Stimulated activated CD4-positive, alpha-beta T cell treated with anti-CD3 and anti-CD28 coated beads, TNF-alpha, amount 100 ng/mL, for 1 hour (primary cell): ENCODE measurements around the gene LCLAT1.
"Not testable (repeated sequence)": the region's sequence is repeated elsewhere in the genome, so short reads cannot be mapped to it uniquely, and the experiment has no call there.

ENCODE experiments used
- DNase-seq, 3 donors: peaks; one replicate each; pipeline ENCODE4 v3.0.0-alpha.2; 2020; ENCODE audit warnings: low read depth in 3 of 3, low spot score in 1 of 3

The LCLAT1 gene

DNA sequence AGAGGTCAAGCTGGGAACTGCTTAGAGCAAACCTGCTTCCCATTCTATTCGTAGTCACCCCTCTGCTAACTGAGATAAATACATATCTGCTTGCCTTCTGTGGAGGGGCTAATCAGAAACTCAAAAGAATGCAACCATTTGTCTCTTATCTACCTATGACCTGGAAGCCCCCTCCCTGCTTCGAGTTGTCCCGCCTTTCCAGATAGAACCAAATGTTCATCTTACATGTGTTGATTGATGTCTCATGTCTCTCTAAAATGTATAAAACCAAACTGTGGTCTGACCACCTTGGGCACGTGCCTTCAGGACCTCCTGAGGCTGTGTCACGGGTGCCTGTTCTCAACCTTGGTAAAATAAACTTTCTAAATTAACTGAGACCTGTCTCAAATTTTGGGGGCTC is 66.6 kb downstream of the LCLAT1 start:
- not testable (repeated sequence) for DNase-seq

DNA sequence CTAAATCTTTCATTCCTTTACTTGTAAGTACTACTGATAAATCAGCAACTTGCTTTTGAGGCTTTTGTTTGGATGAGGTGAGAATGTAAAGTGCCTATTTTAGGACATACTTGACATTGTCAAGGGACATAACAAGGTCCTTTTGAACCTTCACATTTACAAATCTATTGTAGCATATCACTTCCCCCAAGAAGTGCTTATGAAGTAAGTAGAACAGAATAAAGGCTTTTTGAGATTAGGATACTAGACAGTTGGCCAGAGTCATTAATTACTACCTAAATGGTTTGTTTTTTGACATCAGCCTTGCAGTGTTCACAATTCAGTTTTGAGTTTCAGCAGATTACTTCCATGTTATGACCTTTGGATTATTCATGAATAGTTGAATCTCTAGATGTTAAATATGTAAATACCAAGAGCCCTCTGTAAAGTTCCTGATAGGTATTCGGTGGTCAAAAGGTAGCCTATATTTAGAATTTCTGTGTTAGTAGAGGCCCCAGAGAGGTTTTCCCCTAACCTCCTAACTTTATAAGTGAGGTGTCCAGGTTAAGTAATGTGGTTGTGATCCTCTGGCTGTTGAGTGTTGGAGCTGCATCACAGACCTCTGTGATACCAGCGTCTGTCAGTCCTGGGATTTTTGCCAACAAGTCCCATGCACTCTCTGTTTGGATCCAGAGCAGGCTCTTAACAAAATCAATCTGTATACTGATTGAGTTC is 67.2 kb downstream of the LCLAT1 start:
- DNase-seq = no peak

DNA sequence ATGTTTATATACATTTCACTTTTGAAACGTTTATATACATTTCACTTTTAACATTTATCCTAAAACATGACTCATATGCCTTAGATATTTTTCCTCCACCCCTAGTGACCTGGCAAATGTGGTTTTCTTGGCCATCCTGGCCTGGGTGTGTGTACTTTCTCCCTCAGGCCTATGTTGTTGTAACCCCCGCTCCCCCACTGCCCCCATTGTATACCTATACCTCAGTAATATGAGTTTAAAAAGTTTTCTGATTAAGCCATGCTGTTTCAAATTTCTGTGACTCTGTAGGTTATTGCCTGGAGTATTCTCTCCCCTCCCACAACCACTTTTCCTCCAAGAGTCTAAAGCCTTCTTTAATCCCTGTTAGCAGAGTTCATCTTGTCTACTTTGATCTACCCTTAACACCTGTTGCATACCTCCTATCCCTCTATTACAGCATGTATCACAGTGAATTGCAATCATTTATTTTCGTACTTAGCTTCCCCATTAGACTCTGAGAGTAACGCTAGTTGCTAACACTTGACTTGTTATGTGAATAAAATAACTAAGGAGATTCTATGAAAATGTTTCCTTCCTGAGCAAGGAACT is 67.9 kb downstream of the LCLAT1 start:
- DNase-seq = no peak

DNA sequence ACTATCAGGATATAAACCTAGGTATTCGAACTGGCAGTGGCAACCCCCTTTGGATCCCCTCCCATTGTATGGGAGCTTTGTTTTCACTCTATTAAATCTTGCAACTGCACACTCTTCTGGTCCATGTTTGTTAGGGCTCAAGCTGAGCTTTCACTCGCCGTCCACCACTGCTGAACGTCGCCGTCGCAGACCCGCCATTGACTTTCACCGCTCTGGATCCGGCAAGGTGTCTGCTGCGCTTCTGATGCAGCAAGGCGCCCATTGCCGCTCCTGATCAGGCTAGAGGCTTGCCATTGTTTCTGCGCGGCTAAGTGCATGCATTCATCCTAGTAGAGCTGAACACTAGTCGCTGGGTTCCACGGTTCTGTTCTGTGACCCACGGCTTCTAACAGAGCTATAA is 69.1 kb downstream of the LCLAT1 start:
- no peak for DNase-seq

DNA sequence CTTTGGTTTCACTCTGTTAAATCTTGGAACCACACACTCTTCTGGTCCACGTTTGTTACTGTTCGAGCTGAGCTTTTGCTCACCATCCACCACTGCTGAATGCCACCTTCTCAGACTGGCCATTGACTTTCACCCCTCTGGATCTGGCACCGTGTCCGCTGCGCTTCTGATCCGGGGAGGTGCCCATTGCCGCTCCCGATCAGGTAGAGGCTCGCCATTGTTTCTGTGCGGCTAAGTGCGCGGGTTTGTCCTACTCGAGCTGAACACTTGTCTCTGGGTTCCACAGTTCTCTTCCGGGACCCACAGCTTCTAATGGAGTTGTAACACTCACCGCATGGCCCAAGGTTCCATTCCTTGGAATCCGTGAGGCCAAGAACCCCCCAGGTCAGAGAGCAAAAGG is 72.8 kb downstream of the LCLAT1 start:
- DNase-seq = no peak

DNA sequence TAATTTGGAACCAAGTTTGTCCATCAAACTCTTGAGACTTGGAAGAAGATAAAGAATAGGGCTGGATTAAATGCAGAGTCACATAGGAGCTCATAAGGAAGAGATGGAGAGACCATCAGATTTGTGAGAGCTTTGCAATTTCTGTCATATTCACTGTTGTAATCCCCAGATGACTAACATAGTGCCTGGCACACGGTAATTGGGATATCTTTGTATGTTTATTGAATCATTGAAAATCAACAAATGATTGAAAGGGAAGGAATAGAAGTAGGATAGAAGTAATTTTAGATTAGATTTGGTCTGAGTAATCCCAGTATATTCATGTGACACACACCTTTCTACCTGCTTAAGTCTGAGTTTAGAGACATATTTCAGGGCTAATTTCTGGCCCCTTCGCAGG is 75.4 kb downstream of the LCLAT1 start:
- DNase-seq = no peak

DNA sequence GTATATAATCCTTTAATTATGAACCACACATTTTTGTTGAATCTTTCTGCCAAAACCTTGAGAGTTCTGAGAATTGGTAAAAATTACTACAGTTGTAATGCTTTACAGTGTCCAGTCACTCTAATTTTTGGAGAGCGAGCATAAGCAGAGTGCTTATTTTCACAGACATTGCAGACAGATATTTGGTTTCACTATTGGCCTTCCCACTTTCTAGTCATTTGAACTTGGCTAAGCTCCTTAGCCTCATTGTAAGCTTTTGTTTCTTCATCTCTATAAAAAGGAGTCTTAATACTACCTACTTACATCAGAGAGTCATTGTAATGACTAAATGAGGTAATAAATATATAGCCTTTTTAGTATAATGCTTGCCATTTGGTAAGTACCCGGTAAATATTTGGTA is 80.4 kb downstream of the LCLAT1 start:
- DNase-seq = no peak

DNA sequence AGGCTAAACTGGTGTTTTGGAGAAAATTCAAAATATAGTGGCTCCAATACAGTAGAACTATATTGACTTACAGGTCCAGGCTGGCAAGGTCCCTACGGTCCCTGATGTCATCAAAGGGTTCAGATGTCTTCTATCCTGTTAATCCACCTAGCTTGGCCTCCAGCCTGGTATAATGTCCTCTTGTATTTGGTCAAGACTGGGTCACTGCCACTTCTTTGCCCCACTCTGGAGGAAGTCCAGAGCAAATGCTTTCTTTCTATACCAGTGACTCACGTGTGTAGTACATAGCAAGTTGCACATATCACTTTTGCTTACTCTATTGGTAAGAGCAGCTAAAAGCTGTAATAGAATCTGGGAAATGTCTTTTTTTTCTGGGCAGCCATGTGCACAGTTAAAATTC is 80.8 kb downstream of the LCLAT1 start:
- DNase-seq = no peak

DNA sequence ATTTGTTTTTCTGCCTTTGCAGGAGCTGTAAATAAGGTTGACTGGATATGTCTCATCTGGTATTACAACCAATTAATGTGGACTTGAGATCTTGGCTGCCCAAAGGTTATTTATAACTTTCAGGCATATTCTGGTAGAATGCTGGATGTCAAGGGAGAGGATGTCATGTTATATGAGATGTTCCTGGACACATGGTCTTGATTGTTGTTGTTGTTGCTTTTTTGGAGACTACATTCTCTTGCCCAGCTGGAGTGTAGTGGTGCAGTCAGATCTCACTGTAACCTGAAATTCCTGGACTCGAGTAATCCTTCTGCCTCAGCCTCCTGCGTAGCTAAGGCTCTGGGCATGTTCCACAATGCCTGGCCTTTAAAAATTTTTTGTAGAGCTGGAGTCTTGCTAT is 83.3 kb downstream of the LCLAT1 start:
- no peak for DNase-seq

DNA sequence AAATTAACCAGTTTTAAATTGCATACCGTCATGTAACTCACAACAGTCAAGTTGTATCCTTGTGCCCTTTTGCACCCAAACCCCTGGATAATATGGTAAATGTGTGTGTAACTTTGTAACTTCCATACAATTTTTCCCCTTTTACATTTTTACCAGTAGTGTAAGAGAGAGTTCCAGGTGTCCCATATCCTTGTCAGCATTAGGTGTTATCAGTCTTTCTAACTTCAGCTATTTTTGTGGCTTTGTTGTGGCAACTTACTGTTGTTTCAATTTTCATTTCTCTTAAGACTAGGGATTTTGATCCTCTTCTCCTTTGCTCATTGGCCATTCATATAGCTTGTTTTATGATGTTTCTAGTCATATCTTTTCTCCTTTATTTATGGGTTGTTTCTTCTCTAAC is 94.6 kb downstream of the LCLAT1 start:
- no peak for DNase-seq

DNA sequence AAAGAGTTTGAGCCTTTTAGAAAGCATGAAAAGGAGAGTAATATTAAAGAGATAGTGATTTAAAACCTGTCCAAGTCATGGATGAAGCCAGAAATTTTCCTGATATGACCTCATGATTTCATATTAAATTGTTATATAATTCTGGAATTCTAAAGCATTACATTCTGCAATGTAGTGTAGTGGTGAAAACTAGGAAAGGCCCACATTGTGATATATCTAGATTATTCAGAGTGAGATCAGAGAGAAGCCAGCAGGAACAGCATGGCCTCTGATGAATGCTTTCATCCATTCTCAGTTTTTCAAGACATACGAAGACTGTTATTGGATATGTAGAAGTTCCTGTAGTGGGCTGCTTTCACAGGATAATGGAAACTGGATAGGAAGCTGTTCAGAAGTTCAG is 98.8 kb downstream of the LCLAT1 start:
- no peak for DNase-seq

DNA sequence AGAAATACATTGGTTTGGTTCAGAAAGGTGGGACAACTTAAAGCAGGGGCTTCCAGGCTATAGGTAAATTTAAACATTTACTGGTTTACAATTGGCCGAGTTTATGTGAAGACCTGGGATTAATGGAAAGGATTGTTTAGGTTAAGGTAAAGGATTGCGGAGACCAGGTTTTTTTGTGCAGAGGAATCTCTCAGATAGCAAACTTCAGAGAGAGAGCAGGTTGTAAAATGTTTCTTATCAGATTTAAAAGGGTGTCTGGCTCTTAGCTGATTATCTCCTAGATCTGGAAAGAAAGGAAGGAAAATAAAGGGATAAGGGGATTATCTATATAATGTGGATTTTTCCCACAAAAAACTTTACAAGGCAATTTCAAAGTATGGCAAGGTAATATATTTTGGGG is 101.3 kb downstream of the LCLAT1 start:
- DNase-seq = no peak

DNA sequence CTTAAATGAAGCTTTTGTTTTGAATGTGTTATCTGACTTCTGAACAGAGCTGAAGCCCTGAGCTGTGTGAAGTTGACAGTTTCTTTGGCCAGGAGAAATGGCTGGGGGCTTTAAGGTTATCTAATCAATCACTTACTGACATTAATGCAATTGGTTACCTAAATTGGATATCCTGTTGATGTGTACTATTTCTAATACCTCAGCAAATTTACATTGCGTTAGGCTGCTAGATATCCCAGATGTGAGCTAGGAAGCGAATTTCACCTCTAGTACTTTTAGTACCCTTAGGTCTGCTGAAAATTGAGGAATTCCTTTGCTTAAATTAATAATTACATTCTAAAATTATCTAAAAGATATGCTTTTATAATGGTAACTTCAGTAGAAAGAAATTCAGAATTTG is 102.0 kb downstream of the LCLAT1 start:
- DNase-seq = no peak

DNA sequence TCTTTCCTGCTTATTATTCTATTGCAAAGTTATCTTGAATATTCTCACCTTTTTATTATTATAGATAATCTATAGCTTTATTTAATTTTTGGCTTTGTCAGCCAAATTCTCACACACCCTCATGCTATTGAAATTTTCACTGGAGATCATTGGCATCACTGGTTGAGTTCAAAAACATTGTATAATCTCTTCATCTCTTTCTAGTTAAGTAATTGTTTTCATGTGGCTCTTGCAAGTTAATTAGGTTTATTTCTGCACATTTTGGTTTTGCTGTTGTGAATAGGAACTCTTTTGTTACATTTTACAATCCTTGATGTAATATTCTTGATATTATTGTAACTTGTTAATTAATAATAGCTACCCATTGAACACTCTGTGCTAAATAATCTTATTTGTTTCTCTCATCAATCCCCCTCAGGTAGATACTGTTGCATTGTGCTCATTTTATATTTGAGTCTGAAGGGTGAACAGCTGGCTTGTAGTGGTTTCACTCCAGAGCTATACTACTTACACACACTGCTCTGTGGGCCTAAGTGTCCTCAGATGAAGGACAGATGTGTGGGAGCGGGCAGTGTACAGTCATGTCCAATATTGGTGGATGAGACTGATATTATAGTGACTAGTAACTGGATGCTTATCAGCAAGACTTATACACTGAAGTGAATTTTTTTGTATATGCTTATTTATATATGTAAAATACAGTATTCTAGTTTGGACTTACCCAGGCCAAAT is 112.7 kb downstream of the LCLAT1 start:
- DNase-seq = no peak

DNA sequence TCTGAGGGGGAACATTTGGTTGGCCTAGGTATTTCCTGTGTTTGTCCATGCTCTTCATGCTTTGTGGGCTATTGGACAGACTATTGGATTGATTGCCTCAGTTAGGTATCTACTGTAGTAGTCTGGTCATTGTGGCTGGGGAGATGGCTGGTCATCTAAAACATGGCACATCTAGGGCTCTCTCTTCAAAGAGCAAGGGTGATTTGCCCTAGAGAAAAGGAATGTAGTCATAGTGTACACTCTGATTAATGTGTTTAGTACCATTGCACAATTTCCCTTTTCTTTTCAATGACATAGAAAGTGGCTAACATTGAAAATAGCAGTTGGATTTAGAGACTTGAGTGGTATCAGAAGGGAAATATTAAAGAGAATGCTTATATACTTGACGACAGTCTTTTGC is 114.3 kb downstream of the LCLAT1 start:
- DNase-seq = no peak

DNA sequence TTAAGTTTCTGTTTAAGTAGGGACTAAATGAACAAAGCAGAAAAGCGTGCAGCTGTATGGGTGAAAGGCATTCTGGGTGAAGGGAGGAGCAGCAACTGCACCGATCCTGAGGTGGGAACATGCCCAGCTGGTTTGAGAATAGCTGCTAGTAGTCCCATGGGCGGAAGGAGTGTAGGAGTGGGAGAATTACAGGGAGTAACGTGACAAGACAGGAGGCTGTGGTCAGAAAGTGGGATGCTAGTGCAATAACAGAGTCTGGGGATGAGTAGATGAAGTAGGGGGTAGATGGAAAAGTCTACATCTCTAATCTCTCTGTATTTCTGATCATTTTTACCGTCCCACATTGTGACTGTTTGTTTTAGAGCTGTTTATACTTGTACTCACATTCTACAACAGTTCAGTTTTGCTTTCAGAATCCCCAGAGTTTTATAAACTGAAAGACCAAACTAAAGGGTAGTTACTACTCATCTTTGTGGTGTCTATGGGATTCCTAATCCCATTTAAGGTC is 118.9 kb downstream of the LCLAT1 start:
- DNase-seq = no peak

DNA sequence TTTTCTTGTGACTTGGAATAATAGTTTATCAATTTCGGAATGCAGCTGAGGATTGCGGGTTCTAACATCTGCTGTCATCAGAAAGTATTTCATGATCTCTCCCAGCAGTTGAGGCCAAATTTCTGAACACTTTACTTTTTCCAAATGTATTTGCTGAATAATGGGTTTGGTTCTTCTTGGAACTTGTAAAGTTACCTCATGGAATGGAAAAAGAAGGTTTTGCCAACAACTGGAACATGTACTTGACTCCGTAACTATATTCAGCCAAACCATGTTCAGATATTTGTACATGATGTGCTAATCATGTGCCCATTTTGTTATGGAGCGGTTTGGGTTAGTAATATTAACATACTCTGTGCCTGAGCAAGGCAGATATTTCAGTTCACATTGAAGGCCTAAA is 119.6 kb downstream of the LCLAT1 start:
- no peak for DNase-seq

DNA sequence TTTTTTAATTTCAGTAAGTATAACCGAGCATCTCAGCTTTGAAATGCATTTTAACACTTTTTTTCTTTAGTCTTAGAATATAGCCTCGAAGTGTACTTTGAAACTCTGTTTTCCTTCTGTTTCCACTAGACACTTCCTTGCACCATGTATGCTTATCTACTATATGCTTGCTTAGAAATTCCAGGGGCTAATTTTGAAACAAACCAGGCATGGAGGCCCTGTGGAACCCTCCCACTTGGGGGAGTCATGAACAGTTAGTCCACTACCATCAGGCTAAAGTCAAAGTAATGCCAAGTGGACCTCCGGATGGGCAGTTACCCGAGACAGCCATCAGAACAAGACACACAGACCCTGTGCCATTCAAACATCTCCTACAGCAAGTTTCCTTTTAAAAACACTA is 120.3 kb downstream of the LCLAT1 start:
- no peak for DNase-seq

DNA sequence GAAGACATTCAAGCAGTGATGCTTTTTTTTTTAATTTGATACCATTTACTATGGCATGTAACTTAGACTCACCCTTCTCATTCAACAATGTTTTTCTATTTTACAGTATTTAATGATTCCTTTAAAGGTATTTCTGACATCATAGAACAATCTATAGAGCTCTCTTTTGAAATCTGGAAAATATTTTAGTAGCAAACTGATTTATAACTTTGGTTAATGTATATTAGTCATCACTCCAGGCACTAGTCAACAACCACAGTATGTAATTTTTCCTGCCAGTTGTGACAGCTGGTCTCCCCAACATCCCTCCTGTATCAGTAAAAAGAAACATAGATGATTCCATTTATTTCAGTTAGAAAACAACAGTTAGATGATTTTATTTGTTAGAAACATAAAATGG is 122.9 kb downstream of the LCLAT1 start:
- DNase-seq = no peak

DNA sequence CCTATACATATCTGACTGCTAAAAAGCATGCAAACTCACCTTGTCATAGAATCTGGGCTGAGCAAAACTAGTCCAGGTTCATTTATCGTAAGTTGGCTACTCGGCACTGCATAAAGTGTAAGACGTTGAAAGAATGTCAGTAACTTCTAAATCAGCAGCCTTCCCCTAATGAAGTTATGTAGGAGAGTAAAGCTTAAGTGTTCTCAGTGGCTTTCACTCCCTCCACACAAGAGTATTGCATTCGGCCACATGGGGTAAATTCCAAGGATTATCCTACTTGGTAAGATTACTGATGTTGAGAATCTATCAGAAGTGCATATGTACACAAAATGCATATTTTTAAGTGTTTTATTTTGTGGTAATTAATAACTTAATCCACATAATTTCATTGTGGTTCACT is 130.1 kb downstream of the LCLAT1 start:
- DNase-seq = no peak

DNA sequence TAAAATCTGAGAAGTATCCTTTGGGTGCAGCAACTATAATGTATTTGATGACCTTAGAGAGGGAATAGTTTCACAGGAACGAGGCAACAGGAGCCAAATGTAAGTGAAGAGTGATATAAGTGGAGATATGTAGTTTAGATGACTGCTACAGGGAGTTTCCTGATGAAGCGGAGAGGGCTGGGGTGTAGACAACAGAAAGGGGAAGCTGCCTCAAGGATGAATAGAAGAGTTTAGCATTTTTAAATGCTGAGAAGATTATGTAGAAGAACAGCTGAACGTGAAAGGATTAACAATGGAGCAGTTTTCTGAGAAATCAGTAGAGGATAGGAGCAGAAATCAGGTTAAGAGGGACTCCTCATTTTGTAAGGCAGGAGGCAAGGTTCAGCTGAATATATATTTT is 133.3 kb downstream of the LCLAT1 start:
- no peak for DNase-seq

DNA sequence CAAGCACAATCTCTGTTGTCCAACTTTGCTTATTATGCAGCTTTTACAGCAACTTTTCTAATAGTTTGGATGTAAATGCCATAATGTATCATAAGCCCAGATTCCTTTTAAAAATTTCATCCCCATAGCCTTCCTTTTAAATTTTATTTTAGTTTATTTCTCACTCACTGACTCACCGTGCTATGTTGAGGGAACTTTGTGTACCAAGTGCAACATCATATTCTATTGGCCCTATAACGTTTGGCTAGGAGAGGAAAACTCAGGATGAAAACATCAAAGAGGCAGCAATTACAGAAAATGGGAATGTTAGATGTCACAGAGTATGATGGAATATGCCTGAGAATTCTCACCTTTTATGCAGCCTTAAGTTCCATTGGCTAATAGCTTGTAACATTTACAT is 135.5 kb downstream of the LCLAT1 start:
- DNase-seq = no peak
